GM18498 (cell line): ENCODE results near the gene ARHGAP5.
A peak's percentile ranks its signal among the peaks of the same experiment; 100 is the strongest.

Source experiments
- ATAC-seq: cut with Tn5 transposase; IDR thresholded peaks from one replicate; pipeline ENCODE4 v1.9.1; 2021; ENCODE audit warnings: mild to moderate bottlenecking, moderate library complexity; ENCODE audit not compliant: unreplicated experiment

ARHGAP5 gene

GRCh38 chr14:32077081-32078022 lies at the start of gene ARHGAP5:
Gene ARHGAP5, plus strand, starts transcription at chr14:32077304. Its CDS starts 13,366 bp downstream, at chr14:32090670.
- ATAC-seq: peak; percentile 50

DNA sequence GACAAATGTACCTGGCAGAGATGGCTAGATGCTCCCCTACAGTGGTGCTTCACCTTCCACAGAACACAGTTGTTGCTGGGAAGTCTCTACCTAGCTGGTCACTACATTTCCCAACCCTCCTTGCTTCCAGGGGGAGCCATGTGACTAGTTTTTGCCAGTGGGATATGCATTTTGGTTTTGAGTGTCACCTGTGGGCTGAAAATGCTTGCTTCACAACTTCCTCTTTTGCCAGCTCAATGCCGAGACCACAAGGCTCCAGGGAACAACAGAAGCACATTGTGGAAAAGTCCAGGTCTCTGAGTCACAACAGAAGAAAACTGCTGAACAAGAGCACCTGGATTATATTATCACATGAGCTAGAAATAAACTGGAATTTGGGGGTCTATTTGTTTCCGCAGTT lies 48.5 kb upstream of the ARHGAP5 start:
- no peak for ATAC-seq

DNA sequence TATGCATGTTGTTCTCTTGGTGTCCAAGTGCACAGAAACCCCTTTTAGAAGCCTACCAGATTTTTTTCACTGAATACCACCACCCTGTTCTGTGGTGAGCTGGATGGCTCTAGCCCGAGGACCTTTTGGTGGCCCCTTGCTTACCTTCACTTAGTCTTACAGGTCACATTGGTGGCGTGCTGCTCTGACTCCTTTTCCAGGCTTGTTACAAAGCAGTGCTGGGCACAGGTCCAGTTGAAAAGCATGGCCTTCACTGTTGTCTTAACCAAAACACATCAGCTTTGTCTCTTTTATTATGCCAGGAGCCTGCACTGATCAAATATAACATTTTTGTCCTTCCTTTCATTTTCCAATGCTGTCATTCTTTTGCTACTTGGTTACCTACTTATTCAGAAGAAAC lies 43.6 kb upstream of the ARHGAP5 start:
- ATAC-seq: no peak

DNA sequence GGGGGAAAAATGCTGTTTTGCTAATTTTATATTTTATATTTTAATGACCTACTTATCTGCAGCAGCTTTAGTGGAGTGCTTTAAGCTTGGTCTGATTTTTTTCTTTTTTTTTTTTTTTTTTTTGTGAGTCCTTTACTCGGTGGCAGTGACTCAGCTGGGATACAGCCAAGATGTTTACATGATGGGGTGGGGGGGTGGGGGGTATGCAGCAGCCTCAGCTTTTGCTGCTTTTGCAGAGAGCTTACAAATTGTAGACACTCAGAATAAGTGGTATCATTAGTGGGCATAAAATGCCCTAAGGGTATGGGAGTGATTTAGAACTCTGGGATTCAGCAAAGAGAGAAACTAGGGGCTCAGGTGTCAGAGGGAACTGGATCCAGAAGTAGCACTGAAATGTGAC lies 38.2 kb upstream of the ARHGAP5 start:
- no peak for ATAC-seq

DNA sequence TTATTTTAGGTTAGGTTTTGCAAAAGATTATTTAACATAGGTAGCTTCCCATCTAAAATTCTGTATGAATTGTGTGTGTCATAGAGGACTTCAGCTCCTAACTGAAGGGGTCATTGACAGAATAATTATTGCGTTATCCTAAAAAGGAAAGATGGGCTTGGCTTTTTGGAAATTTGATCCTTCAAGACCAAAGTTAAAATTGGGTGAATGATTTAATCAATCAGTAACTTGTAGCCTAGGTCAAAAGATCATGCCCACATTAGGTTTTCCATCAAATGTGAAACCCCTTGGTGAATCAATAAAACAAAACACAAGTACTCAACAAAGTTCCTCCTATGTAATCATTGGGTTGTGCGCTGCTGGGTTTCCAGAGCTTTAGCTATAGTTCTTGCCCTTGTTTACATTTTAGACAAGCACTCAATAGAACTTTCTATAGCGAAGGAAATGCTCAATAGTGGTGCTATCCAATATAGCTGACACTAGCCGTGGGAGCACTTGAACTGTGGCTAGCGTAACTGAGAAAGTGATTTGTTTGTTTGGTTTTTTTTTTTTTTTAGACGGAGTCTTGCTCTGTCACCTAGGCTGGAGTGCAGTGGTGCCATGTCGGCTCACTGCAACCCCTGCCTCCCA lies 37.6 kb upstream of the ARHGAP5 start:
- no peak for ATAC-seq

- no peak for ATAC-seq
Measured at GRCh38 chr14:32043624-32044023, 33.5 kb upstream of the ARHGAP5 start.

DNA sequence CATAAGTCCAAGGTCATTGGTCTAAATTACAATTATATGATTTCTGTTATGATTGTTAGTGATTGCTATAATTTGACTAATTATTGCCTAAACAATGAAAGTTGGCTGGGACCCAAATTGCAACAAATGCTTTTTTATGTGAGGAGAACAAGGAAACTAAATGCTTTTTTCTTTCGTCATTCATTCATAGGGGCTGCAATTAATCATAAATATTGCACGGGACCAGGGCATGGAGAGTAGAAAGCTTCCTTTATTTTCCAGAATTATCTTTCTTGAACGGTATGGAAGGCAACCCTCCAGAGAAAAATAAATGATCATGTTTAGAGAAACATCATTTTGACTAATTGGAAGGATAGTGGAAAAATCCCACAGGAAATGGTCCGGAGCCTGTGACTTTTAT lies 32.6 kb upstream of the ARHGAP5 start:
- ATAC-seq: no peak

GRCh38 chr14:32047791-32048190 lies 29.3 kb upstream of the ARHGAP5 start:
- no peak for ATAC-seq

DNA sequence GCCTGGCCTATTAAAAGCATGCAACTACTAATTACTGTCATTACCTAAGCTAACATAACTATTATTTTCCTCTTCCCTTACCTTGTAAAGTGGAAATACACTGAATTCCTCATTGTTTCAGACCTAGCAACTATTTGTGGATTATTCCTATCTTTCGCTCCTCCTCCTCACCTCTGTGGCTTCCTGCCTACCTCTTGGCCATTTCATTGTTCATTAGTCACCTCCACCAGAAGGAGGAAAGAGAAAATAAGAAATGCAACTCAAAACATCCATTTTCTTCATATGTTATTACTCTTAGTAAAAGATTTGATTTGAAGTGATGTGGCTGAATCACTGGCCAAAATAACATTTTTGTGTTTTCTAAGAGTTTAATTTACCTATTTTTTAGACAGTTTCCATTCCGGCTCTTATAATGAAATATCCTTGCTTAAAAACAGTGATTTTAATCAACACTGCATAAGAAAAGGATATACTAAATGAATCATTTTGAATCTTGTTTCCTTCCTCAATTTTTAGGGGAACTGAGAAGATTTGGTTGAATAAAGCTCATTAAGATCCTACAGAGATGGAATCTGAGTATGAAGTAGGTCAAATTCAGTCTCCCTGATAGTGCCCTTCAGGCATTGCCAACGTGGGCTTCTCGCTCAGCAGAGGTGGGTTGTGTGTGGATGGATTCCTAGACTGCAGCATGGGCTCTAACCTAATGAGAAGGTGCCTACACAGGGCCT lies 27.6 kb upstream of the ARHGAP5 start:
- ATAC-seq: no peak

- no peak for ATAC-seq
Measured at GRCh38 chr14:32050878-32051277, 26.2 kb upstream of the ARHGAP5 start.

- no peak for ATAC-seq
Measured at GRCh38 chr14:32054536-32054935, 22.6 kb upstream of the ARHGAP5 start.

DNA sequence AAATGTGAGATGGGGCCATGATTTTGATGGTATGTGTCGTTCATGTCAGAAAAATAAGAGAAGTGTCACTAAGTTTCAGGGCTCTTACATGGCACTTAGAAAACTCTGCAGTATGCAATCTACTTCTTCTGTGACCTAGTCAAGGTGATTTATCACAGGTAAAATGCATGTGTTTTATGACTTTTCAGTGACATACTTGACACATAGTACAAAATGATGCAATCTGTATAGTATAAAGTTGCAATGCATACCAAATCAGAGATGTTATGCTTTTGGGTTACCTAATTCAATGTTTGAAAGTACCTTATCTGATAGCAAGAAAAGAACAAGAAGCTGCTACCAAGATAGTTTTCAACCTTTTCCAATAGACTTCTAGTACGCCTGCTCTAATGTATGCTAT lies 21.9 kb upstream of the ARHGAP5 start:
- no peak for ATAC-seq

DNA sequence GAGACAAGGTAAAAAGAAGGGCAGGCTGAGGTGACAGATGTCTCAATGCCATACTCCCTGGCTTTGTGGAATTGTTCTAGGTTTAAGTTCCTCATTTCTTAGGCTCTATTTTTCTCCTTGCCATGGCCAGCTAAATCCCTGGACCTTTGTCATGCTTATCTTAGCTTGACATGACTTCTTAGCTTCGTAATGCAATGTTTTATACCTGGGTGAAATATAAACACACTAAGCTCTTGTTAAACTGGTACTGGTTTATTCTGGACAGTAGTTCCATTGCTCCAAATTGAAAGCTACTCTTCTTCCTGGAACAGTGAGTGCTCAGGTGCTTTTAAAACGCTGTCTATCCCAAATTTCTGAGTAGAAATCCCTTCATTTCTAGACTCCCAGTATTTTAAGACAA lies 17.4 kb upstream of the ARHGAP5 start:
- ATAC-seq: no peak

GRCh38 chr14:32064931-32065330 lies 12.2 kb upstream of the ARHGAP5 start:
- no peak for ATAC-seq

GRCh38 chr14:32068708-32069107 lies 8.4 kb upstream of the ARHGAP5 start:
- ATAC-seq: no peak

DNA sequence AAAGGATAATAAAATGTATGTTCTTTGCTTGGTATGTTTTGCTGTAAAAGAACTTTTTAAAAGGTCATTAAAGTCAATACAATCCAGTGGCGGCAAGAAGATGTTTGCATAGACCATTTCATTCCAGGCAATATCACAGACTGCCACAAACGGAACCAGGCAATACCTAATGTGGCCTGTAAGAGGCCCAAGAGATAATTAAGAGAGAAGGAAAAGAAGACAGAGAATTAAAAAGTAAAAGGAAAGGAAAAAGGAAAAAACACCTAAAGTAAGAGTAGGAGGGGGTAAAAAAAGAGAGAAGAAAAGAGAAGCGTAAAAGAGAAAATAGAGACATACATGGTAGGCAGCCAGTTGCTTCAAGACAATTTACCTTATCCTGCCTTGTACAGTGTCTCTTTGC lies 6.8 kb upstream of the ARHGAP5 start:
- ATAC-seq: no peak

- no peak for ATAC-seq
Measured at GRCh38 chr14:32072676-32073075, 4.4 kb upstream of the ARHGAP5 start.

DNA sequence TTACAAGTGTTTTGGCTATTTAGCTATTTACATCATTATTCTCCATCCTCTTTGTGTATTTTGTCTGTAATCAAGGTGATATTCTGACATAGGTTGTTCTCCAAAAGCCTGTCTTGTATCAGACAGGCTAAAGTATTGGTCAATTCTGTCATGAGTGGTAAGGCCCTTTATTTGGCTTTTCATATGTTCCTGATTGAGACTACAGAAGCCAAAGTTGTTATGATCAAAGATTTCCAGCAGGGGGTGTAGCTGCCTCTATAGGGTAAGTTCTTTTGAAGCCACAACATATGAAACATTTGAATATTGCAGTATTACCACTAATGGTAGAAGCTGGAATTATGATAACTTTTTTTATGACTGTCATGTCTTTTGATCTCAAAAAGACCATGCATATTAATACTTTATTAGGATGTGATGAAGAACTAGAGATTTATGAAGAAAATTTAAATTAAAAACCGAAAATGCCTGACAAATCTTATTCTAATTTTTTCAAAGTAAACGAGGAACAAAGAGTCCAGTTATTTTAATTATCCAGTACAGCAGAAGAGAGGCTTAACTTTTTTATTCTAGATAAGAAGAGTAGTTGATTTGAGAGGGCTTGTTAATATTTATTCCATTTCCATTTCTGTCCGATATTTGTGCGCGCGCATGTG lies 3.4 kb upstream of the ARHGAP5 start:
- no peak for ATAC-seq

DNA sequence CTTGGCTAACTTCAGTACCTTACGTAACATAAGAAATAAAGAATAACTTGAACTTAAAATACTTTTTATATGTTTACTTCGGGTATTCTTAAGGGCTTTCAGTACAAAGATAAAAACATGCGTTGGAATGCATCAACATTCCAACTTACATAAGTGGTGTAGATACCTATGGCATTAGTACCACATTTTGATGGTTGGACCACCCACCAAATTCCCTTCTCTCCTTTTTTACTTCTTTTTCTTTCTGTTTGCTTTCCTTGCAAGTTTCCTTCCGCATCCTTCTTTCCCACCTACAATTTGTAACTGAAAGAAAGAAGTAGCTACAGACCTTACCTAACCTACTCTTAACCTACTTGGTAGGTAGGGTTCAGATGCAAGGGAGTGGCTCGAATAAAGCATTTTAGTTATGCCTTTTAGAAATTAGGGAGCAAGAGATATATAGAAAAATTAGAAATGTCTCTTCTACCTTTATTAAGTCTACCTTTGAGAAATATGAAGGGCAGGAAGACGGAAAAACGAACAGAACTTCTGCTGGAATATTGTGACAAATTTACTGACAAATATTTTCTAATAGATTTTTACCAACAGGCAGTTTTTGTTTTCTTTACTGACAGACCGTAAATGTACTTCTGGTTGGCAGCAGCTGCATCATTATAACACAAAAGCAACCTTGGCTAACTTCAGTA lies 2.1 kb upstream of the ARHGAP5 start:
- ATAC-seq: no peak

GRCh38 chr14:32075672-32076277 lies 1.3 kb upstream of the ARHGAP5 start:
- no peak for ATAC-seq
